Skin epidermis (tissue), 12 donors: ENCODE results near the gene IFT81.
"Not testable (repeated sequence)": the region's sequence is repeated elsewhere in the genome, so short reads cannot be mapped to it uniquely, and the experiment has no call there.

Source experiments
- H3K27ac ChIP-seq, 21 experiments: fragments of 200-600 bp; sonication (generic) in 11 of 21; one replicate each; pipeline ENCODE4 v1.5.0; 2020; ENCODE audit warnings: mild to moderate bottlenecking in 3 of 21, inconsistent platforms in 2 of 21, moderate library complexity in 2 of 21
- H3K4me3 ChIP-seq, 7 experiments: fragments of 200-600 bp; sonication (generic) in 2 of 7; one replicate each; pipeline ENCODE4 v1.5.0; 2020; ENCODE audit warnings: inconsistent platforms in 2 of 7, mild to moderate bottlenecking in 2 of 7, moderate library complexity in 1 of 7

IFT81 gene

DNA sequence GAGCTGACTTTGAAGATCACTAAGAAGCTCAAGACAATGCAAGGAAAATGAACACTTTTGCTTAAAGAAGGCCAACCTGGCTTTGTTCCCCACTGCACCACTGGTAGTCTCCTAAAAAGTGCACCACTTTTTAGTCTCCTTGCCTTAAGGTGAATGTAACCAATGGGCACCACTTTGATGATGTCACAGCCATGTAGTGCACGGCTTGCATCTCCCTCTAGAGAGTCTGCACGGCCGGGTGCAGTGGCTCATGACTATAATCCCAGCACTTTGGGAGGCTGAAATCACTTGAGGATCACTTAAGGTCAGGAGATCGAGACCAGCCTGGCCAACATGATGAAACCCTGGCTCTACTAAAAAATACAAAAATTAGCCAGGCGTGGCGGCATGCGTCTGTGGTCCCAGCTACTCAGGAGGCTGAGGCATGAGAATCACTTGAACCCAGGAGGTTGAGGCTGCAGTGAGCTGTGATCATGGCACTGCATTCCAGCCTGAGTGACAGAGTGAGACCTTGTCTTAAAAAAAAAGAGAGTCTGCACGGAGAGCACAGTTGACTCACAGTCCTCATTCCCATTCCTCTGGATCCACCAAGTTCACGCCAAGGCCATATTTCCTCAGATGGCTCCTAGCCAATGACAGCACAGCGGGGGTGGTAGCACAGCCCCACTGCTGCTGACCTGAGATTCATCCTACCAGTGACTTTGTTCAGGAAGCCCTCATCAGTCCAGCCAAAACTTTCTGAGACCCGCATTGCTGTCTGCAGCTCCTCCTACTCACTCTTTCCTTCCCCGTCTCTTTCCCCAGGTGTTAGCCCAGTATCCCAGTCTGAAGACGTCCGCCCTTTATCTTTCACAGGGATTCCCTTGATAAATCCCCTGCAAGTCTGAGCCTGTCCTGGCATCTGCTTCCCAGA lies 16.5 kb upstream of the IFT81 start:
- H3K27ac ChIP-seq = peak overlapping the region in 5 of 21 experiments; percentile 0 to 80 (median 73)

DNA sequence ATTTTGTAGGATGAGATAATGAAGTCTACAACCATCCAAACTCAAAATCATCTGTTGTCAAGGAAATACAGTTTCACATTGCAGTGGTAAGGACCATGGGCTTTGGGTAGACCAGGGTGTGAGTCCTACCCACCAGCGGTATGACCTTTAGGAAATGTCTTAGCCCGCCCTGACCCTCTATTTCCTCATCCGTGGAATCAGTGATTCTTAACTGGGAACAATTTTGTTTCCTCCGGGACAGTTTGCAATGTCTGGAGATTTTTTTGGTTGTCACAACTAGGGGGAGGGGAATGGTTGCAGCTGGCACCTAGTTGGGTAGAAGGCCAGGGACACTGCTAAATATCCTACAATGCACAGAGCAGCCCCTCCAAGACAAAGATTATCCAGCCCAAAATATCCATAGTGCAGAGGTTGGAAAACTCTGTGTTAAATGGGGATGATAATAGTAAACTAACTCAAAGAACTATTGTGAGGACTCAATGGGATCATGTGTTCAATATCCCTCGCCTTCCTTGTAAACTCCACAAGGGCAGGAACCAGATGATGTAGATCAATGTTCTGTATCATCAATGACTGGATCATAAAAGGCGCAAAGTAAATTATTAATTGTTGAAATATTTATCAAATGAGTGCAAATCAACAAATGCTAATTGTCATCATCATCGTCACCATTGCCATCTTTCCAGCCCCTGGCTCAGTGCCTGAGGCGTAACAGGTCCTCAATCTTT lies 15.7 kb upstream of the IFT81 start:
- Histone ChIP-seq H3K27ac (peak overlapping the region in 6 of 21 experiments; percentile 0 to 80 (median 56)), H3K4me3 (no peak overlapping the region)

More for the DNA sequence above, 16.5 kb upstream of the IFT81 start:
- H3K4me3 ChIP-seq = no peak overlapping the region

DNA sequence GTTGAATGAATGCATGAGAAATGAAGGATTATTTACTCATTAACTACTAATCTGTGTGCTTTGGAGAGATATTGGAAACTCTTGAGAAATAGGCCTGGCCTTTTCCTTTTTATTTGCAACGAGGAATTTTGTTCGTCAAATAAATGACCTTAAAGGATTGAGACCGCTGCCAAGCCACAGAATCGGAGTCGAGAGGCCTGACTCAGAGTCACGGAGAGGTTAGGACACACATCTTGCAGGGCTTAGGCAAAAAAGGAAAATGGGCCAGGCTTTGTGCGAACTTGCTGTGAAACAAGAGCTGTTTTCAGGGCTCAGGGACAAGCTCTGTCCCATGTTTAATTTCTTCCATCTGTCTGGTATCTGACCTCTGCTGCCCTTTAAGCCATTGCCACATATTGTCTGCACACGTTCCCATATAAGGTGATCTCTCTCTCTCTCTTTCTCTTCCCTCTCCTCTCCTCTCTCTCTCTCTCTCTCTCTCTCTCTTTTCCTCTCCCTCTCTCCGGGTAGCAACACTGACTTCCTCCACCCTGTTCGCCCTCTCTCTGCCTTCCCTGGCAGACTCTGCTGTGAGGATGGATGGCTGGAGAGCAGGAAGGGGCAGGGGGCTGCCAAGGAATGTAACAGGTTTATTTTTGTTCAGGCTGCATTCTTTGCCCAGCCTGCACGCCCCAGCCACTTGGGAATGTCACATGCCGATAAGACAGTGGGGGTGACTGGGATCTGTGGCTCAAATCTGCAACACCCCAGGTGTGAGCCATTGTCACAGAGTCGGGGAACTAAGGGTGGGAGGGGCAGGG lies 14.9 kb upstream of the IFT81 start:
- Histone ChIP-seq H3K4me3 (no peak overlapping the region), H3K27ac (peak overlapping the region in 16 of 21 experiments; percentile 0 to 83 (median 54))

DNA sequence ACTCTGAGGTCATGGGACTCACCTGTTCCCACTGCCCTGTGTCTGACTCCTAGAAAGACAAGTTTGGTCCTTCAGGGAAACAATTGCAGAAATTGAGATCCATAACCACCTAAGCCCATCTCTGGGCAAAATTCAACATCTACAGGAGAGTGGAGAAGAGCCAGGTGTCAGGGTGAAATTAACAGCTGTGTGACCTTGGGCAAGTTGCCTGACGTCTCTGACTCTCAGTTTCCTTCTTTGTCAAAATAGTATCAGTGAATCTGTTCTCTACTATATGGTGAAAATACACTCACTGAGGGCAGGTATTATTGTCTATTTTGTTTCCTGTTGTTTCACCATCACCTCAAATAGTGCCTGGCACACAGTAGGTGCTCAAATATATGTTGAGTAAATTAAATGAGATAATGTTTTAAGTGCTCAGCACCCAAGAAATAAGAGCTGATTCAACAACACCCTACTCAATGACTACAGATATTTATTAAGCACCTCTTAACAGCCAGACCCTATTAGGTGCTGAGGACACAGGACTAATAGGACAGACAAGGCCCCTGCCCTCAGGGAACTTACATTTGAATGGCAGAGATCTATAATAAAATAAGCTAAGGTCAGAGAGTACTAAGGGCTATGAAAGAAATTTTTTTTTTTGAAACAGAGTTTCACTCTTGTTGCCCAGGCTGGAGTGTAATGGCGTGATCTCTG lies 14.2 kb upstream of the IFT81 start:
- H3K27ac ChIP-seq = peak overlapping the region in 16 of 21 experiments; percentile 0 to 83 (median 54)
- H3K4me3 ChIP-seq = no peak overlapping the region

DNA sequence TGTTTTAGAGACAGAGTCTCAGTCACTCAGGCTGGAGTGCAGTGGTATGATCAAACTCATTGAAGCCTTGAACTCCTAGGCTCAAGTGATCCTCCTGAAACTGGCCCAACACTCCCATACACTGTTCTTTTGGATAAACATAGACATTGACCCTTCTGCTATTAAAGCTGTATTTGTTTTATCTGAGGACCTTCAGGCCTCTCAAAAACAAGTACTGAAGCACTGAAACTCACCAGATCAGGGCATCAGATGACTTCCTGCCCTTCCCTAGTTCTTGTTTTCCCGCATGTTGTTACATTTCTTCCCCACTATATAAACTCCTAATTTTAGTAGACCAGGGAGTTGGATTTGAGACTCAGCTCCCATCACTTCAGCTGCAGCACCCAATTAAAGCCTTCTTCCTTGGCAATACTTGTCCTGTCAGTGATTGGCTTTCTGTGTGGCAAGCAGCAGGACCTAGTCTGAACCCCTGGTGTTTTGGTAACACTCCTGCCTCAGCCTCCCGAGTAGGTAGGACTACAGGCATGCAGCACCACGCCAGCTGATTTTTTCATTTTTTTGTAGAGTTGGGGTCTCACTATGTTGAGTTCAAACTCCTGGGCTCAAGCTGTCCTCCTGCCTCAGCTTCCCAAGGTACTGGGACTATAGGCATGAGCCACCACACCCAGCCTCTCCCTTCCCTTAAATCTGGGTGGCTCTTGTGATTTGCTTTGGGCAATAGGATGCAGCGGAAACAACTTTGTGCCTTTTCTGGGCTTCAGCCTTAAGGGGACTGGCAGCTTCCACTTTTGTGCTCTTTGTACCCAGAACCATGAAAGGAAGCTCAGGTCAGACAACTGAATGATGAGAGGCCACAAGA lies 12.5 kb upstream of the IFT81 start:
- Histone ChIP-seq H3K27ac (peak overlapping the region in 1 of 21 experiments; percentile 9), H3K4me3 (no peak overlapping the region)

DNA sequence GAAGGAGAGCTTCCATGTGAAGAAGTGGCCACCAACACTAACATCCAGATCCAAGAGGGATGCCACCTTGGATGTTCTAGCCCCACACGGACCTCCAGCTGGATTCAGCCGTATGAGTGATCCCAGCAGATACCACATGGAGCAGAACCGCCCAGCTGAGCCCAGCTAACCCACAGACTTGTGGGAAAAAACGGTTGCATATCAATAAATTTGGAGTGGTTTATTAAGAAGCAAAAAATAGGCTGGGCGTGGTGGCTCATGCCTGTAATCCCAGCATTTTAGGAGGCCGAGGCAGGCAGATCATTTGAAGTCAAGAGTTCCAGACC lies 11.9 kb upstream of the IFT81 start:
- Histone ChIP-seq H3K4me3 (no peak overlapping the region), H3K27ac (no peak overlapping the region)

DNA sequence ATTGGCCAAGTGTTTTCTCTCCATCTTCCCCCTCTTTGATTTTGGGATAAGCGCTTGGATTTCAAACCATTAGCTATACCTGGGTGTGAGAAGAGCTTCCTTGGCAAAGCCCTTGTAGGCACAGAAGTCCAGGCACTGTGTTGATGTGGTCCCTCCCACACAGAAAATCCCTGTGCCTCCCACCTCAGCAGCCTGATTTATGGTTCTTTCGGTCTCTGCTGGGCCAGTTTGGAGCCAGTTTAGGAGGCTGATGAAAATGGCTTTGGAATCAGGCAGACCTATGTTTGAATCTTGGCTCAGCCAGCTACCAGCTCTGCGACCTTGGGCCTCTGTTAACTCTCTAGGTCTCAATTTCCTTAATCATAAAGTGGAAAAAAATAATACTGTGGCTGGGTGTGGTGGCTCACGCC lies 9.6 kb upstream of the IFT81 start:
- Histone ChIP-seq H3K4me3 (no peak overlapping the region), H3K27ac (no peak overlapping the region)

DNA sequence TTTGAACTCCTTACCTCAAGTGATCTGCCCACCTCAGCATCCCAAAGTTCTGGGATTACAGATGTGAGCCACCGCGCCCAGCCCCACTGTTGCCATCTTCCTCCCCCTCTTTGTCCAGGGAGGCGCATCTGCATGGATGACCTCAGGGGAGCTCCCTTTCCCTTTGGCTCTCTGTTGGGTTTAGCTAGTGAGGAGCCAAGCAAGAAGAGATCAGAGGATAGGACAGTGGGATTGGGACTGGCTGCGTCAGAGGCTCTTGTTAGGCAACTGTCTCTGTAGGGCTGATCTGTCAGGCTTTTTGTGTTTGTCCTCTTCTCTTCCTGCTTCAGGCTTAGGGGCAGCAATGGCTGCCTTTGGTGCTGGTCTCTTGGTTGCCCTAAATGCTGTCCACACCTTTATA lies 8.5 kb upstream of the IFT81 start:
- no peak overlapping the region for H3K27ac ChIP-seq
- no peak overlapping the region for H3K4me3 ChIP-seq

DNA sequence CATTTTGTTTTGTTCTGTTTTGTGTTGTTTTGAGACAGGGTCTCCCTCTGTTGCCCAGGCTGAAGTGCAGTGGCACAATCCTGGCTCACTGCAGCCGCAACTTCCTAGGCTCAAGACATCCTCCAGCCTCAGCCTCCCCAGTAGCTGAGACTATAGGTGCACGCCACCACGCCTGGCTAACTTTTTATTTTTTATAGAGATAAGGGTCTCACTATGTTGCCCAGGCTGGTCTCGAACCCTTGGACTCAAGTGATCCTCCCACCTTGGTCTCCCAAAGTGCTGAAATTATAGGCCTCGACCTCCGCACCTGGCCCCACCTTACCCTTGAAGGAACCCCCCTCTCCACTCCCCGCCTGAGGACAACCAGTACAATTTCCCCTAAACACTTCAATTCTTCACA lies 7.5 kb upstream of the IFT81 start:
- no peak overlapping the region for H3K27ac ChIP-seq
- H3K4me3 ChIP-seq = no peak overlapping the region

DNA sequence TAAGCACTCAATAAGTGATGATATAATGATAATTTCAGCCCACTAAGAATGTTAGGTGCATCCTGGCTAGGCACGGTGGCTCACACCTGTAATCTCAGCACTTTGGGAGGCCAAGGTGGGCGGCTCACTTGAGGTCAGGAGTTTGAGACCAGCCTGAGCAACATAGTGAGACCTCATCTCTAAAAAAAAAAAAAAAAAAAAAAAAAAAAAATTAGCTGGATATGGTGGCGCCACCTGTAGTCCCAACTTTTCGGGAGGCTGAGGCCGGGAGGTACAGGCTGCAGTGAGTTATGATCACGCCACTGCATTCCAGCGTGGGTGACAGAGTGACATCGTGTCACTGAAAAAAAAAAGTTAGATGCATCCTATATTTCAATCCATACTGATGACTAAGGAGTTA lies 6.9 kb upstream of the IFT81 start:
- H3K27ac ChIP-seq, H3K4me3 ChIP-seq: not testable (repeated sequence)

DNA sequence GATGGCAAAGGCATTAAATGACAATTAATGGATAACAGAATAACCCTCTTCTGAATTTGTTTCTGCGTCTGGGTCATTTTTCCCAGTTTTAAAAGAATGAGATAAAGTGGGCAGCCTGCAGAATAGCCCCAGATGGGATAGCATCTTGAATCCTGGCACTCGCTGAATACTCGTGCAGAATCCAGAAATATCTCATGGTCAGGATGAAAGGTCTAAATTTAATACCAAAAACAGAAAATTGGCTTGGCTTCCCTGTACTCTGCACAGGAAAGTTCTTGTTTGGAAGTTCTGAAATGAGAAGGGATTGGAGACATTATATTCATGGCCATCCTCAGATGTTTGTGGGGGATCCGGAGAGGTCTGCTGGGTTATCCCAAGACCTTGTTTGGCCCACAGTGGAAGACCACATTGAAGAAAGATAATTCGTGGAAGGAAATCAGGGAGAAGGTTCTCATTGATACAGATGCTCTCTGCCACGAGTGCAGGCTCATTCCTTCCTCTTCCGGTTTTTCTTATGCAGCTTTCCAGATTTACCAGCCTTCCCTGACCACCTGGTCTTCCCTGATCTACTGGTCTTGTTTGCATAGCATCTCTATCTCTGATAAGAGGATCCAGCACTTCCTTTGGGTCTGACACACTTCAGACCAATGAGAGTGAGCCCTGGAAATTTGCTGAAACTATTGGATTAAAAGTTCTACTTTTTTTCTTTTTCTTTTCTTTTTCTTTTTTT lies 6.0 kb upstream of the IFT81 start:
- no peak overlapping the region for H3K4me3 ChIP-seq
- no peak overlapping the region for H3K27ac ChIP-seq

DNA sequence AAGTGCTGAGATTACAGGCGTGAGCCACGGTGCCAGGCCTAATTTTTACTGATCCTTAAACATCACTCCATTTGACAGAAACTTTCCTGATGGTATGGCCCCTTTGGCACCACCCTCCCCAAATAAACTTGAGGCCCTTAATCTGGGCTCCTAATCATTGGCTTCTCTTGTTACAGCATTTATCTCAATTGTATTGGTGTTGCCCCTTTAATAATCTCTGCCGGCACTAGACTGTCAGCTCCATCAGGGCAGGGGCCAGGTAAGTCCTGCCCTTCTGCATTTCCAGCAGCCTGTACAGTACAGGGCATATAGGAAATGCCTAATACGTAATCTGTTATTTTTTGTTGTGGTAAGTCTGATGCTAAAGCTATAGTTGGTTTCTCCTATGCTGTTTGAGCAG lies 1.2 kb upstream of the IFT81 start:
- no peak overlapping the region for H3K4me3 ChIP-seq
- H3K27ac ChIP-seq = no peak overlapping the region

DNA sequence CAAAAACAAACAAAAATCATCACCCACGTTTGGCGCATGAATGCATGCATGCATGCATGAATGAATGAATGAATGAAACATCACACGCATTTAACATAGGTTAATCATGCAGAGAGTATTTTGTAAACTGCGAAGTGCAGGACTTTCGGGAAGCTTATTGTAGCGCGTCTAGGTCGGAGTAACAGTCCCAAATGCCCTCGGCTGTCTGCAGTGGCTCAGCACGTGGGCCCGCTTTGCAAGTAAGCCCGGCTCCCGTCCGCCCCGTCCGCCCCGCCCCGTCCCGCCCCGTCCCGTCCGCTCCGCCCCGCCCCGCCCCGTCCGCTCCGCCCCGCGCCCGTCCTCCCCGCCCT lies 263 bp upstream of the IFT81 start:
- peak overlapping the region in 5 of 7 experiments; percentile 81 to 97 (median 89) for H3K4me3 ChIP-seq

DNA sequence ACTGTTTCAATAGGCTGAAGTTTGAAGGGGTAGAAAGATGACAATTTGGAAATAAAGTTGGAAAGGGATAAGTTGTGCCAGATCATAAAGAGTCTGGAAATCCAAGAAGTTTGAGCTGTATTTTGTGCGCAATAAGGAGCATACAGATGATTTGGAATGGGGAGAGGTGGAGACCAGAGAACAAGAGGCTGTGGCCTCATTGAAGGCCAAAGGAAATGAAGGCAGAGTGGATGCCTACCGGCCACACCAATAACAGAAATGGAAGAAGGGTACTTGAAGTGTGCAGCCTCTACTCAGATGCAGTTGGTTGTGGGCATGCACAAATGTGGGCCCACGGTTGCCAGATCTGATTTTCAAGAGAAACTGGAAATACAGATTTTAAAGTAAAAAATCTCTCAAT lies 2.4 kb downstream of the IFT81 start:
- no peak overlapping the region for H3K4me3 ChIP-seq
- no peak overlapping the region for H3K27ac ChIP-seq

More for the DNA sequence above, 263 bp upstream of the IFT81 start:
- no peak overlapping the region for H3K27ac ChIP-seq

DNA sequence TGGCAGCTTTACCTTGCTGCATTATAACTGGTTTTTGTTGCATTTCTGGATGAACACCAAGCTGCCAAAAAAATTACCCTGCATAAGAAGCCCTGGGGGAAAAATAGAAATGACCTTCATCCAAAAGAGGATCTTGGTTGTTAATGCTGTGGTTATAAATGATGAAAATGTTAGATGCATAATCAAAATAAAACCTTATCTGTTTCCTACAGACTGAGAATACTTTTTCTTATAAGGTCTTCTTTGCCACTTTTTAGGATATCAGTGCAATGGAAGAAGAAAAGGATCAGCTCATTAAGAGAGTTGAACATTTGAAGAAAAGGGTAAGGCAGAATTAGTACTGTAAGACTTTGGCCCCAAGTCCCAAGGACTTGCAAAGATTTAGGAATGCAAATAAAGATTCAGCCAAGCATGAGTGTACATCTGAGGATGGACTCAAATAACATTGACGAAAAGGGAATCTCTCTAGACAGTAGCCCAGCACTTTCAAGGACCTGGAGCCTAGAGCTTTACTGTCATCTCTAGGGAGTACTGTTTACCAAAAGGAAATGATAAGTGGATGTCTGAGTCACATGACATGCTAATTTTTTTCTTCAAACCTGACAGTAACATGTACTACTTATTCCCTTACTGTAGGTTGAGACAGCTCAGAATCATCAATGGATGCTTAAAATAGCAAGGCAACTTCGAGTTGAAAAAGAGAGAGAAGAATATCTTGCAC lies 10.7 kb downstream of the IFT81 start:
- Histone ChIP-seq H3K27ac (no peak overlapping the region), H3K4me3 (no peak overlapping the region)

DNA sequence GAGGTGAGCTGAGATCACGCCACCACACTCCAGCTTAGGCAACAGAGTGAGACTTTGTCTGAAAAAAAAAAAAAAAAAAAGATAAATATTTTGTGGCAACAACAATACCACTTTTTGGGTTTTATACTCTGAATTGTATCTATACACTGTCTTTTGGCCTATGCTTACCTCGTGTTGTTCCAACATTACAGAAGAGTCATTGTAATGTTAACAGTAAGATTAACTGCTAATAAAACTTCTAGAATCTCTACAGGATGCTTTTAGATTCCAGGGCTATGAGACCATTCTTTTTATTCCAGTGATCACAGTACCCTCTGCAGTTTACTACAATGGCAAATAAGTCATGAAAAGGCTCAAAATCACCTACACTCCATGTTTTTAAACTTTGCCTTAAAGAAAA lies 11.6 kb downstream of the IFT81 start:
- Histone ChIP-seq H3K4me3 (no peak overlapping the region), H3K27ac (no peak overlapping the region)

DNA sequence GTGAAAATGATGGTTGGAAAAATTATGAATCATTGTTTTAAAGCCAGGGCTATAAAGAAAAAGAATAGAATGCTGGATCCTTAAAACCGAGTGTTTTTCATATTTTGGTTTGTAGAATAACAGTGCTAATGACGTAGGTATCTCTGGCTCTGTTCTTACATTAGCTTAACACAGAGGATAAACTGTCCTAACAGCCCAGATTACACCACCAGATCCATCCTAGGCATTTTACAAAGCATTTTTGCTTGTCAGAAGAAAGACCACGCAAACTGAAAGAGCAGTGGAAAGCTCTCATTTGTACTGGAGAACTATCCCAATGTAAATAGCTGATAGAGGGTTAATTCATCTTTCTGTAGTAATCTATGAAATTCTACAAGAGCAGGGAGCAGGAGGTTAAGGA lies 13.6 kb downstream of the IFT81 start:
- H3K4me3 ChIP-seq = no peak overlapping the region

DNA sequence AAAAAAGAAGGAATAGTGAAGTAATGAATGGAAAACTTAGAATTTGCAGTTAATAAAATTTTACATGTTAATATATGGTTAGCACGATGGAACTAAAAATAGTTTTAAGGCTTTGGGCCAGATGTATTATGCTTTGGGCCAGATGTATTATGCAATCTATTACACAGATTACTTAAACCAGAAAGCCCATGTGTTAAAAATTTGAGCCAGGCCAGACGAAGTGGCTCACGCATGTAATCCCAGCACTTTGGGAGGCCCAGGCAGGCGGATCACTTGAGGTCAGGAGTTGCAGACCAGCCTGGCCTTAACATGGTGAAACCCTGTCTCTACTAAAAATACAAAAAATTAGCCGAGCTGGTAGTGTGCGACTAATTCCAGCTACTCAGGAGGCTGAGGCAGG lies 17.2 kb downstream of the IFT81 start:
- peak overlapping the region in 8 of 21 experiments; percentile 12 to 62 (median 31) for H3K27ac ChIP-seq
- no peak overlapping the region for H3K4me3 ChIP-seq

More for the DNA sequence above, 13.6 kb downstream of the IFT81 start:
- H3K27ac ChIP-seq = no peak overlapping the region
